Lower leg skin (tissue), 3 donors: Measurements from ENCODE around the gene TEC.

Experiments used
- CTCF ChIP-seq, 3 donors: fragments of 450-650 bp; IDR thresholded peaks; one replicate each; pipeline ENCODE4 v1.5.1; 2016; ENCODE audit warnings: antibody characterized with exemption in 3 of 3, mild to moderate bottlenecking in 3 of 3, moderate library complexity in 2 of 3
- POLR2A ChIP-seq, 2 donors: fragments of 450-650 bp; IDR thresholded peaks; one replicate each; pipeline ENCODE4 v1.6.1; 2016 to 2017; ENCODE audit warnings: antibody characterized with exemption in 2 of 2, mild to moderate bottlenecking in 1 of 2, moderate library complexity in 1 of 2

GRCh38 chr4:48189731-48190130 lies 79.9 kb downstream of the TEC start:
- no peak for TF ChIP-seq POLR2A (IDR thresholded peaks at IDR 0.05)
- no peak for TF ChIP-seq CTCF (IDR thresholded peaks at IDR 0.05)
